Camera-type eye (tissue), 1 donor: ENCODE data around the gene TMCC3. TPM values are rescaled to one million over a fixed set of nuclear protein-coding genes. Genes with fewer than 3 reads are reported as not detected.

Experiments used
- total RNA-seq: library from RNA; depleted of rRNA; stranded (reverse); fragments of >200 nt; gene quantifications from one replicate; pipeline ENCODE4 v1.2.3, GENCODE V29; 2014

Gene TMCC3
- 10.1 TPM for total RNA-seq

DNA sequence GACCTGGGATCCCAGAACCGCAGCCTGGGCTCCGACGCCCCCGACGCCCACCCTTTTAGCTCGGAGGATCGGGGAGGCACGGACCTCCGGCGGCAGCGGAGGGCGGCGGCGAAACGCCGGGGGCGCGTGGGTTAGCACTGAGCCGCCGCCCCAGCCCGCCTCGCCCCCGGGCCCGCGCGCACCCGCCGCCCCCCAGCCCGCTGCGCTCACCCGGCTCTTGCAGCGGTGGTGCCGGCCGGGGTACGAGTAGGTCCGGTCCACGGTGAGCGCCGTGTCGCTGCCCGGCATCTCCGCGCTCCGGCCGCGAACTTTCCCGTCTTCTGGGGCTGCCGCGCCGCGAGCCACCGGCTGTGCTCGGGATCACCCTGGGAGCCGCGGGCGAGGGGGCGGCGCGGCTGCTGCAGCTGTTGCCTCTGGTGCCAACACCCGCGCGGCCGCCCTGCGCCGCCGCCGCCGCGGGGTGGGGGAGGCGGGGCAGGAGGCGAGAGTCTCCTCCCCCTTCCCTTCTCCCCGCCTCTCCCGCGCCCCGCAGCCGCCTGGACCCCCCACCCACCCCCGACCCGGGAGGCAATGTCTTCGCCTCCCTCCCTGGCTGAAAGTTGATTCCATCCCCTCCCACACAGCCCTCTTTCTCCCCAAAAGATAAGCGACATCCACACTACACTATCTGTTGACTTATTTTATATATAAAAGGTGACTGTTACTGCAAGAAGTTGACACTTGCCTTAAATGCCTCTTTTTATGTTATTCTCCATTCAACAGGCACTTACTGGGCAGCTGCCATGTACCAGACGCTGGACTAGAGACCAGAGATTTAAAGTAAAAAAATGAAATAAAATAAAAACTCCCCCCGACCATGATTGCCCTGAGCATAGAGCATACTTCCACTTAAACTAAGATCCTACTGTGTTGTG, at the start of gene TMCC3:
TMCC3 (minus strand) TSS at position 415 of the 914 bp plus-strand sequence; CDS start at position 288, 127 bp downstream.

Other genes with a start within 250 kb of the TMCC3 start
- 36.3 TPM for gene CEP83, start 190.7 kb downstream of the TMCC3 start, total RNA-seq